H1 (cell line): ENCODE results near the gene MYH9. TPM values are rescaled to one million over a fixed set of nuclear protein-coding genes. Genes with fewer than 3 reads are reported as not detected.
A peak's percentile ranks its signal among the peaks of the same experiment; 100 is the strongest.

Source experiments
- CTCF ChIA-PET: fragments of 300-600 bp; sonication (Branson Sonifier 250); formaldehyde crosslinking; loops from one replicate; lab custom pipeline; 2021; ENCODE audit not compliant: partially characterized antibody; lab: Charles Lee
- POLR2A ChIA-PET: fragments of 300-600 bp; sonication (Branson Sonifier 250); formaldehyde crosslinking; loops from one replicate; lab custom pipeline; 2021; ENCODE audit warnings: inconsistent platforms; ENCODE audit not compliant: partially characterized antibody; lab: Charles Lee
- DNase-seq, 2 experiments: peaks; one replicate each; pipeline versions ENCODE4 v3.0.0 to v3.0.0-alpha.2; 2010 to 2022; ENCODE audit warnings: low spot score in 2 of 2, low read depth in 1 of 2, mixed read lengths in 1 of 2
- FAIRE-seq: peaks from 2 replicates; lab custom pipeline; 2011; peaks lifted over from hg19 to GRCh38; lab: Jason Lieb, UNC
- H2AFZ ChIP-seq: 2 replicates; pipeline ENCODE4 v1.8.1; 2012; ENCODE audit warnings: low read length, inconsistent platforms
- H2AK5ac ChIP-seq: 2 replicates; pipeline ENCODE4 v1.6.1; 2013; ENCODE audit warnings: low read depth, low read length
- H2BK120ac ChIP-seq: replicated peaks from 2 replicates; pipeline ENCODE3; 2013; ENCODE audit warnings: low read depth, low read length, inconsistent platforms
- H2BK12ac ChIP-seq: 2 replicates; pipeline ENCODE4 v1.6.1; 2013; ENCODE audit warnings: low read depth, low read length
- H2BK15ac ChIP-seq: 2 replicates; pipeline ENCODE4 v1.6.1; 2013; ENCODE audit warnings: low read length
- H2BK20ac ChIP-seq: 2 replicates; pipeline ENCODE4 v1.6.1; 2013; ENCODE audit warnings: low read length
- H2BK5ac ChIP-seq: 2 replicates; pipeline ENCODE4 v1.6.1; 2013; ENCODE audit warnings: low read depth, low read length
- H3K14ac ChIP-seq: 2 replicates; pipeline ENCODE4 v1.6.1; 2013; ENCODE audit warnings: inconsistent platforms; ENCODE audit not compliant: insufficient read length
- H3K18ac ChIP-seq: 2 replicates; pipeline ENCODE4 v1.6.1; 2013; ENCODE audit warnings: low read length; ENCODE audit errors: extremely low read depth
- H3K23ac ChIP-seq: 2 replicates; pipeline ENCODE4 v1.6.1; 2013; ENCODE audit warnings: inconsistent platforms; ENCODE audit not compliant: insufficient read length
- H3K23me2 ChIP-seq: 2 replicates; pipeline ENCODE4 v1.6.1; 2013; ENCODE audit warnings: low read depth, low read length
- H3K27ac ChIP-seq: 2 replicates; pipeline ENCODE4 v1.6.1; 2011; ENCODE audit warnings: low read depth, low read length, inconsistent platforms
- H3K27me3 ChIP-seq, 4 experiments: replicated peaks in 1 of 4; 1 replicate in 1 of 4; 2 replicates in 3 of 4; pipeline versions ENCODE4 v1.6.1 to v1.8.1; 2011 to 2013; ENCODE audit warnings: low read length in 3 of 4, mild to moderate bottlenecking in 3 of 4, inconsistent platforms in 2 of 4, mixed read lengths in 2 of 4, moderate library complexity in 1 of 4; ENCODE audit not compliant: control insufficient read depth in 3 of 4, insufficient read depth in 3 of 4; ENCODE audit errors: extremely low read depth in 1 of 4
- H3K36me3 ChIP-seq, 4 experiments: 2 replicates each; pipeline versions ENCODE4 v1.6.1 to v1.8.1; 2011 to 2013; ENCODE audit warnings: mild to moderate bottlenecking in 4 of 4, low read length in 3 of 4, moderate library complexity in 2 of 4, control low read depth in 1 of 4, inconsistent platforms in 1 of 4; ENCODE audit not compliant: insufficient read depth in 4 of 4, control insufficient read depth in 2 of 4
- H3K4ac ChIP-seq: replicated peaks from 2 replicates; pipeline ENCODE3; 2013; ENCODE audit warnings: low read length, low read depth, mixed read lengths, inconsistent platforms; ENCODE audit not compliant: insufficient read length
- H3K4me1 ChIP-seq, 4 experiments: replicated peaks in 1 of 4; 1 replicate in 1 of 4; 2 replicates in 3 of 4; pipeline versions ENCODE4 v1.6.1 to v1.8.1; 2011 to 2013; ENCODE audit warnings: low read length in 3 of 4, inconsistent platforms in 2 of 4, mixed read lengths in 1 of 4; ENCODE audit not compliant: insufficient read depth in 4 of 4, control insufficient read depth in 3 of 4
- H3K4me2 ChIP-seq, 2 experiments: 2 replicates each; pipeline versions ENCODE4 v1.6.1 to v1.8.1; 2011 to 2013; ENCODE audit warnings: low read depth in 2 of 2, low read length in 2 of 2, control low read depth in 1 of 2, inconsistent platforms in 1 of 2, mild to moderate bottlenecking in 1 of 2; ENCODE audit not compliant: insufficient read depth in 1 of 2
- H3K4me3 ChIP-seq, 4 experiments: fragments of 200-600, 300-600 bp in 1 of 4; sonication (generic), shearing (Covaris generic), sonication (Bioruptor Twin) in 1 of 4; 2 replicates each; pipeline versions ENCODE4 v1.5.1 to v1.8.1; 2011 to 2016; ENCODE audit warnings: low read length in 4 of 4, low read depth in 3 of 4, control low read depth in 2 of 4, inconsistent platforms in 2 of 4, mild to moderate bottlenecking in 2 of 4, mixed read lengths in 1 of 4, moderate library complexity in 1 of 4; ENCODE audit not compliant: insufficient read depth in 2 of 4; ENCODE audit errors: extremely low read depth in 1 of 4
- H3K56ac ChIP-seq: replicated peaks from 2 replicates; pipeline ENCODE3; 2013; ENCODE audit warnings: low read depth, mild to moderate bottlenecking, mixed read lengths, low read length, inconsistent platforms; ENCODE audit not compliant: insufficient read length
- H3K79me1 ChIP-seq: 2 replicates; pipeline ENCODE4 v1.6.1; 2013; ENCODE audit warnings: low read depth, low read length, control low read depth
- H3K79me2 ChIP-seq, 2 experiments: 2 replicates each; pipeline versions ENCODE4 v1.6.1 to v1.8.1; 2012 to 2013; ENCODE audit warnings: low read length in 2 of 2, mild to moderate bottlenecking in 2 of 2, inconsistent platforms in 1 of 2; ENCODE audit not compliant: insufficient read depth in 2 of 2, control insufficient read depth in 1 of 2
- H3K9ac ChIP-seq, 4 experiments: replicated peaks in 1 of 4; 1 replicate in 1 of 4; 2 replicates in 3 of 4; pipeline versions ENCODE4 v1.6.1 to v1.8.1; 2011 to 2013; ENCODE audit warnings: low read depth in 3 of 4, low read length in 3 of 4, control low read depth in 2 of 4, mild to moderate bottlenecking in 2 of 4, moderate library complexity in 2 of 4, inconsistent platforms in 1 of 4; ENCODE audit errors: extremely low read depth in 1 of 4
- H3K9me3 ChIP-seq, 2 experiments: 2 replicates each; pipeline versions ENCODE4 v1.6.1 to v1.8.1; 2012 to 2013; ENCODE audit warnings: mild to moderate bottlenecking in 2 of 2, moderate library complexity in 2 of 2, control low read depth in 1 of 2, inconsistent platforms in 1 of 2, low read depth in 1 of 2, low read length in 1 of 2, mixed read lengths in 1 of 2; ENCODE audit not compliant: insufficient read depth in 2 of 2
- H4K20me1 ChIP-seq, 2 experiments: replicated peaks in 1 of 2; 2 replicates each; pipeline versions ENCODE3 to v1.8.1; 2011 to 2013; ENCODE audit warnings: inconsistent platforms in 2 of 2, low read length in 2 of 2, mild to moderate bottlenecking in 1 of 2; ENCODE audit not compliant: insufficient read depth in 2 of 2, control insufficient read depth in 1 of 2
- H4K5ac ChIP-seq: 2 replicates; pipeline ENCODE4 v1.6.1; 2013; ENCODE audit warnings: low read length, low read depth, mixed read lengths, inconsistent platforms; ENCODE audit not compliant: insufficient read length
- H4K8ac ChIP-seq: 2 replicates; pipeline ENCODE4 v1.8.0; 2013; ENCODE audit warnings: mild to moderate bottlenecking, moderate library complexity, low read length, inconsistent platforms; ENCODE audit not compliant: insufficient read depth; ENCODE audit errors: extremely low read depth
- H4K91ac ChIP-seq: replicated peaks from 2 replicates; pipeline ENCODE3; 2013; ENCODE audit warnings: low read length, mixed read lengths, inconsistent platforms; ENCODE audit not compliant: insufficient read length
- E2F6 ChIP-seq: IDR thresholded peaks from 2 replicates; pipeline ENCODE4 v1.6.1; 2012; ENCODE audit warnings: inconsistent platforms
- POLR2AphosphoS5 ChIP-seq: IDR thresholded peaks from 2 replicates; pipeline ENCODE4 v1.6.1; 2011; ENCODE audit warnings: low read depth, low read length
- SP2 ChIP-seq: IDR thresholded peaks from 2 replicates; pipeline ENCODE4 v1.6.1; 2012; ENCODE audit warnings: mild to moderate bottlenecking, low read length, inconsistent platforms
- SP4 ChIP-seq: IDR thresholded peaks from 2 replicates; pipeline ENCODE4 v1.6.1; 2012; ENCODE audit warnings: low read length, inconsistent platforms
- WGBS, 2 experiments: shearing (Covaris generic) in 1 of 2; methylation state at CpG; one replicate each; pipeline versions ENCODE4 v1.1.6 to v1.1.7; 2013 to 2015; ENCODE audit warnings: low lambda C conversion rate in 2 of 2, mixed read lengths in 2 of 2, inconsistent platforms in 1 of 2, low coverage in 1 of 2, missing lambda C conversion rate in 1 of 2; ENCODE audit not compliant: insufficient replicate concordance in 2 of 2, insufficient coverage in 1 of 2, insufficient read length in 1 of 2; ENCODE audit errors: extremely low coverage in 1 of 2, missing lambda C conversion rate in 1 of 2; 5-methylcytosine and 5-hydroxymethylcytosine counted together
- polyA plus RNA-seq, 7 experiments: library from polyadenylated mRNA; depleted of rRNA in 3 of 7; stranded (reverse) in 5 of 7; unstranded in 2 of 7; fragments of >200 nt in 5 of 7; fragments of 200-250 nt in 2 of 7; gene quantifications; 1 replicate in 5 of 7; 2 replicates in 1 of 7; 4 replicates in 1 of 7; pipeline versions ENCODE4 v1.2.1 to v1.2.3, GENCODE V29; 2011 to 2013; ENCODE audit warnings: missing spikeins in 2 of 7, mixed read lengths in 2 of 7
- total RNA-seq: library from RNA; stranded (reverse); fragmentation: NEBNext Ultra II Directional; extraction: Animal tissue kit (Norgen Biotek cat#: 25700); gene quantifications from 2 replicates; pipeline ENCODE4 v1.2.1, GENCODE V29; 2021

The MYH9 gene
- total and polyA plus RNA-seq, 2 of the 8 experiments (the other 6 are each of a cell fraction or from before 2014, with no cell fraction given), result 24.9 to 322 TPM

DNA sequence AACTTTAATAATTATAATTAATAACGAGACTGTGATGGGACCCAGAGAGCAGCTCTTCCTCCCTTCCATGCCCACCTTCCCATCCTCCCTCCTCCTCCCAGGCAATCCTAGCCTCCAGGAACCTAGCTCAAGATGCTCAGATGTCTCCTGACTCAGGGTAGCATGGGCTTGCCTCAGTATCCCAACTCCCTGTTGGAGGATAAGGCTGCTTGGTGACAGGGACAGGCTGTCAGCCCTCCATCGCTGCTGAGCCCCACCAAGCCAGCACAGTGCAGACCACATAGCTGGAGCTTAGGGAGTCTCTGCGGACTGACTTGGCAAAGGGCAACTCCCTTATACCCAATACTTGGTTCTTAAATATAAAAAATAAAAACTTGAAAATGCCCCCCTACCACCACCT, 11.5 kb downstream of the MYH9 start:
- 92% methylated on average over 3 of the region's 3 CpGs; no CpG with 5 or more reads in 1 of the 2 experiments for WGBS, 2 experiments

More for the DNA sequence above, 11.5 kb downstream of the MYH9 start:
- no peak overlapping the region for H4K91ac ChIP-seq
- H3K9me3 ChIP-seq, result no peaks in the 10 kb centered on the region
- no peak overlapping the region for H3K4me3 ChIP-seq
- H3K23ac ChIP-seq, result no peak overlapping the region
- no peak for TF ChIP-seq E2F6
- TF ChIP-seq SP2, result no peak
- peak; percentile 42; the same call in 1 of the 2 replicates for TF ChIP-seq POLR2AphosphoS5
- TF ChIP-seq SP4, result no peak
- peaks cover 21 to 97% of the 10 kb centered on the region in 2 experiments for H3K79me2 ChIP-seq
- DNase-seq (no peak), FAIRE-seq (no peak)
- no peaks in the 10 kb centered on the region for H3K27me3 ChIP-seq
- peaks cover 8 to 18% of the 10 kb centered on the region in 2 experiments for H4K20me1 ChIP-seq
- H3K4me2 ChIP-seq, result no peak overlapping the region
- no peaks in the 10 kb centered on the region for H3K36me3 ChIP-seq
- no peak overlapping the region for H3K27ac ChIP-seq
- no peak overlapping the region for H3K56ac ChIP-seq
- no peaks in the 10 kb centered on the region for H3K23me2 ChIP-seq
- no peak overlapping the region for H3K18ac ChIP-seq
- 0 out of 2 replicates have a peak overlapping the region, but pooled peaks have one; percentile 47 for H2BK5ac ChIP-seq
- no peak overlapping the region for H4K8ac ChIP-seq
- H2BK120ac ChIP-seq, result no peak overlapping the region
- H3K4ac ChIP-seq, result no peak overlapping the region
- POLR2A ChIA-PET, result interaction anchor here (0.7 to 19.2 kb wide), 6 partner anchors 10 to 105 kb away, joined by 3 to 263 read pairs (median 3); partner anchors contain the start of genes MYH9 and TXN2
- H2BK15ac ChIP-seq, result no peak overlapping the region
- H2BK12ac ChIP-seq, result no peak overlapping the region
- H4K5ac ChIP-seq, result no peak overlapping the region
- no peak overlapping the region for H2AK5ac ChIP-seq
- H2AFZ ChIP-seq, result no peak overlapping the region
- CTCF ChIA-PET, result interaction anchor here (1.7 kb wide), 1 partner anchor 18 kb away, joined by 3 read pairs; no protein-coding TSS in a partner anchor
- H2BK20ac ChIP-seq, result no peak overlapping the region
- H3K14ac ChIP-seq, result no peak overlapping the region
- H3K9ac ChIP-seq, result no peak overlapping the region
- peaks cover 11% of the 10 kb centered on the region for H3K79me1 ChIP-seq
- H3K4me1 ChIP-seq, result peaks cover 2 to 21% (median 11%) of the 10 kb centered on the region in 4 experiments
